Stimulated activated effector memory CD8-positive, alpha-beta T cell treated with anti-CD3 and anti-CD28 coated beads, Interleukin-12 subunit alpha, Interleukin-12 subunit beta, amount 100 ng/mL, for 72 hours (primary cell): ENCODE data around the gene F13A1.

ENCODE experiments used
- ATAC-seq: fragments of 150-1000 bp; cut with Tn5 transposase; 2 replicates; pipeline ENCODE4 v1.10.0; 2021
- DNase-seq, 2 donors: peaks; one replicate each; pipeline ENCODE4 v3.0.0; 2021 to 2022; ENCODE audit warnings: low spot score in 2 of 2
- H3K27ac Mint-ChIP-seq: one replicate; pipeline ENCODE4 v1.8.0; 2022; ENCODE audit warnings: mild to moderate bottlenecking, mixed read lengths
- H3K36me3 Mint-ChIP-seq: one replicate; pipeline ENCODE4 v1.8.0; 2022; ENCODE audit warnings: mild to moderate bottlenecking, mixed read lengths
- H3K4me1 Mint-ChIP-seq: one replicate; pipeline ENCODE4 v1.8.0; 2022; ENCODE audit warnings: mixed read lengths
- H3K4me3 Mint-ChIP-seq: one replicate; pipeline ENCODE4 v1.8.0; 2022; ENCODE audit warnings: mild to moderate bottlenecking, mixed read lengths
- H3K9me3 Mint-ChIP-seq: one replicate; pipeline ENCODE4 v1.8.0; 2022; ENCODE audit warnings: mixed read lengths

F13A1 gene

GRCh38 chr6:6319952-6320811, at the start of gene F13A1:
Gene F13A1, minus strand, starts transcription at chr6:6320662. Its CDS starts 1,998 bp downstream, at chr6:6318664.
- no peaks in the 10 kb centered on the region for H3K4me1 Mint-ChIP-seq
- ATAC-seq (peak; percentile 33), DNase-seq (no peak)
- no peaks in the 10 kb centered on the region for H3K36me3 Mint-ChIP-seq
- H3K27ac Mint-ChIP-seq: no peak within 1 kb of the TSS
- H3K4me3 Mint-ChIP-seq: no peak within 1 kb of the TSS
- no peaks in the 10 kb centered on the region for H3K9me3 Mint-ChIP-seq

GRCh38 chr6:6368684-6369052, 48.2 kb upstream of the F13A1 start:
- ATAC-seq: no peak
- no peaks in the 10 kb centered on the region for H3K4me1 Mint-ChIP-seq
- DNase-seq: no peak
- H3K9me3 Mint-ChIP-seq: no peaks in the 10 kb centered on the region
- H3K4me3 Mint-ChIP-seq: no peak overlapping the region
- H3K36me3 Mint-ChIP-seq: no peaks in the 10 kb centered on the region
- no peak overlapping the region for H3K27ac Mint-ChIP-seq

GRCh38 chr6:6368040-6368683, 47.7 kb upstream of the F13A1 start:
- Mint-ChIP-seq H3K9me3 (no peaks in the 10 kb centered on the region), H3K4me3 (no peak overlapping the region), H3K4me1 (no peaks in the 10 kb centered on the region), H3K27ac (no peak overlapping the region), H3K36me3 (no peaks in the 10 kb centered on the region)
- DNase-seq: no peak
- ATAC-seq: no peak

- H3K9me3 Mint-ChIP-seq: no peaks in the 10 kb centered on the region
- H3K27ac Mint-ChIP-seq: no peak overlapping the region
- no peaks in the 10 kb centered on the region for H3K36me3 Mint-ChIP-seq
- no peak for DNase-seq
- ATAC-seq: no peak
- no peaks in the 10 kb centered on the region for H3K4me1 Mint-ChIP-seq
- no peak overlapping the region for H3K4me3 Mint-ChIP-seq
These were observed 46.3 kb upstream of the F13A1 start for GRCh38 chr6:6366803-6367202.

GRCh38 chr6:6365242-6365641, 44.8 kb upstream of the F13A1 start:
- ATAC-seq (no peak), DNase-seq (no peak)
- H3K4me1 Mint-ChIP-seq: no peaks in the 10 kb centered on the region
- H3K9me3 Mint-ChIP-seq: no peaks in the 10 kb centered on the region
- no peak overlapping the region for H3K27ac Mint-ChIP-seq
- no peak overlapping the region for H3K4me3 Mint-ChIP-seq
- no peaks in the 10 kb centered on the region for H3K36me3 Mint-ChIP-seq

GRCh38 chr6:6362056-6362840, 41.8 kb upstream of the F13A1 start:
- Mint-ChIP-seq H3K36me3 (no peaks in the 10 kb centered on the region), H3K9me3 (no peaks in the 10 kb centered on the region), H3K27ac (no peak overlapping the region), H3K4me1 (no peaks in the 10 kb centered on the region), H3K4me3 (no peak overlapping the region)
- ATAC-seq (no peak), DNase-seq (no peak)

- Mint-ChIP-seq H3K4me3 (no peak overlapping the region), H3K36me3 (no peaks in the 10 kb centered on the region), H3K9me3 (no peaks in the 10 kb centered on the region), H3K4me1 (no peaks in the 10 kb centered on the region), H3K27ac (no peak overlapping the region)
- ATAC-seq: no peak
- DNase-seq: no peak
These were observed 37.1 kb upstream of the F13A1 start for GRCh38 chr6:6357530-6357929.

- H3K4me1 Mint-ChIP-seq: no peaks in the 10 kb centered on the region
- ATAC-seq (no peak), DNase-seq (no peak)
- H3K4me3 Mint-ChIP-seq: no peak overlapping the region
- no peaks in the 10 kb centered on the region for H3K36me3 Mint-ChIP-seq
- no peak overlapping the region for H3K27ac Mint-ChIP-seq
- no peaks in the 10 kb centered on the region for H3K9me3 Mint-ChIP-seq
These were observed 36.6 kb upstream of the F13A1 start for GRCh38 chr6:6357032-6357431.

- Mint-ChIP-seq H3K4me3 (no peak overlapping the region), H3K27ac (no peak overlapping the region), H3K4me1 (no peaks in the 10 kb centered on the region), H3K36me3 (no peaks in the 10 kb centered on the region), H3K9me3 (no peaks in the 10 kb centered on the region)
- ATAC-seq: peak; percentile 34
- no peak for DNase-seq
These were observed 32.3 kb upstream of the F13A1 start for GRCh38 chr6:6352772-6353171.

- Mint-ChIP-seq H3K9me3 (no peaks in the 10 kb centered on the region), H3K4me1 (no peaks in the 10 kb centered on the region), H3K36me3 (no peaks in the 10 kb centered on the region), H3K27ac (no peak overlapping the region), H3K4me3 (no peak overlapping the region)
- ATAC-seq (no peak), DNase-seq (no peak)
These were observed 31.1 kb upstream of the F13A1 start for GRCh38 chr6:6351511-6352025.

GRCh38 chr6:6350696-6351095, 30.2 kb upstream of the F13A1 start:
- H3K9me3 Mint-ChIP-seq: no peaks in the 10 kb centered on the region
- no peak for DNase-seq
- H3K27ac Mint-ChIP-seq: no peak overlapping the region
- ATAC-seq: no peak
- no peak overlapping the region for H3K4me3 Mint-ChIP-seq
- no peaks in the 10 kb centered on the region for H3K4me1 Mint-ChIP-seq
- H3K36me3 Mint-ChIP-seq: no peaks in the 10 kb centered on the region

GRCh38 chr6:6348256-6348655, 27.8 kb upstream of the F13A1 start:
- Mint-ChIP-seq H3K9me3 (no peaks in the 10 kb centered on the region), H3K4me3 (no peak overlapping the region), H3K27ac (no peak overlapping the region), H3K36me3 (no peaks in the 10 kb centered on the region), H3K4me1 (no peaks in the 10 kb centered on the region)
- DNase-seq (no peak), ATAC-seq (no peak)

- Mint-ChIP-seq H3K4me1 (no peaks in the 10 kb centered on the region), H3K4me3 (no peak overlapping the region), H3K9me3 (no peaks in the 10 kb centered on the region), H3K27ac (no peak overlapping the region), H3K36me3 (no peaks in the 10 kb centered on the region)
- ATAC-seq (no peak), DNase-seq (no peak)
These were observed 26.1 kb upstream of the F13A1 start for GRCh38 chr6:6346427-6347023.

- no peaks in the 10 kb centered on the region for H3K9me3 Mint-ChIP-seq
- DNase-seq: no peak
- no peaks in the 10 kb centered on the region for H3K36me3 Mint-ChIP-seq
- no peak for ATAC-seq
- H3K27ac Mint-ChIP-seq: no peak overlapping the region
- H3K4me1 Mint-ChIP-seq: no peaks in the 10 kb centered on the region
- H3K4me3 Mint-ChIP-seq: no peak overlapping the region
These were observed 13.0 kb upstream of the F13A1 start for GRCh38 chr6:6333501-6333900.

- Mint-ChIP-seq H3K27ac (no peak overlapping the region), H3K4me1 (no peaks in the 10 kb centered on the region), H3K4me3 (no peak overlapping the region), H3K36me3 (no peaks in the 10 kb centered on the region), H3K9me3 (no peaks in the 10 kb centered on the region)
- ATAC-seq: no peak
- no peak for DNase-seq
These were observed 12.4 kb upstream of the F13A1 start for GRCh38 chr6:6332811-6333244.
